B cell (primary cell): ENCODE data around the gene STRADA. TPM values are rescaled to one million over a fixed set of nuclear protein-coding genes. Genes with fewer than 3 reads are reported as not detected.

Source experiments
- ATAC-seq: fragments of 200-7000 bp; cut with Tn5 transposase; one replicate; pipeline ENCODE4 v1.10.0; 2021; ENCODE audit warnings: low read depth, mild to moderate bottlenecking, moderate number of reproducible peaks, moderate library complexity
- CTCF ChIA-PET: fragments of 350-600 bp; sonication (Branson Sonifier 250); formaldehyde crosslinking; loops from one replicate; lab custom pipeline; 2021; ENCODE audit warnings: antibody characterized with exemption, inconsistent platforms; lab: Charles Lee
- POLR2A ChIA-PET: fragments of 350-600 bp; sonication (Branson Sonifier 250); formaldehyde crosslinking; loops from one replicate; lab custom pipeline; 2021; ENCODE audit warnings: antibody characterized with exemption; lab: Charles Lee
- DNase-seq: peaks from one replicate; pipeline ENCODE4 v3.0.0; 2013
- H2AFZ ChIP-seq: 2 replicates; pipeline ENCODE4 v1.6.1; 2012; ENCODE audit warnings: mild to moderate bottlenecking, low read depth, low read length; ENCODE audit not compliant: insufficient read depth, poor library complexity, severe bottlenecking
- H3K27ac ChIP-seq, 2 donors: 1 replicate in 1 of 2; 2 replicates in 1 of 2; pipeline ENCODE4 v1.5.1; 2012 to 2013; ENCODE audit warnings: low read length in 2 of 2, mild to moderate bottlenecking in 2 of 2, moderate library complexity in 1 of 2
- H3K27me3 ChIP-seq, 4 experiments: fragments of 200-600 bp in 1 of 4; sonication (generic) in 1 of 4; replicated peaks in 1 of 4; 1 replicate in 2 of 4; 2 replicates in 2 of 4; pipeline versions ENCODE4 v1.6.1 to v1.7.0; 2013 to 2016; ENCODE audit warnings: low read length in 3 of 4, mild to moderate bottlenecking in 2 of 4, mixed read lengths in 1 of 4, moderate library complexity in 1 of 4; ENCODE audit not compliant: insufficient read depth in 4 of 4, control insufficient read depth in 3 of 4; ENCODE audit errors: control extremely low read depth in 1 of 4
- H3K36me3 ChIP-seq, 2 experiments: replicated peaks in 1 of 2; 1 replicate in 1 of 2; 2 replicates in 1 of 2; pipeline versions ENCODE4 v1.6.1 to v1.7.1; 2013; ENCODE audit warnings: low read length in 1 of 2; ENCODE audit not compliant: insufficient read depth in 2 of 2, control insufficient read depth in 1 of 2; ENCODE audit errors: control extremely low read depth in 1 of 2, extremely low read depth in 1 of 2
- H3K4me1 ChIP-seq, 2 donors: fragments of 200-600 bp in 1 of 2; sonication (generic) in 1 of 2; 1 replicate in 1 of 2; 2 replicates in 1 of 2; pipeline versions ENCODE4 v1.5.1 to v1.6.1; 2013 to 2017; ENCODE audit warnings: low read length in 2 of 2; ENCODE audit not compliant: control insufficient read depth in 2 of 2, insufficient read depth in 2 of 2
- H3K4me2 ChIP-seq: replicated peaks from 2 replicates; pipeline ENCODE3; 2012; ENCODE audit warnings: mild to moderate bottlenecking, low read depth, low read length; ENCODE audit not compliant: poor library complexity, severe bottlenecking
- H3K4me3 ChIP-seq, 5 experiments: fragments of 200-600 bp in 1 of 5; sonication (generic) in 1 of 5; 1 replicate in 3 of 5; 2 replicates in 2 of 5; pipeline versions ENCODE4 v1.5.1 to v1.7.0; 2011 to 2016; ENCODE audit warnings: low read length in 4 of 5, mild to moderate bottlenecking in 4 of 5, low read depth in 2 of 5, control low read depth in 1 of 5, moderate library complexity in 1 of 5; ENCODE audit not compliant: insufficient read depth in 1 of 5; ENCODE audit errors: control extremely low read depth in 1 of 5, extremely low read depth in 1 of 5
- H3K79me2 ChIP-seq: fragments of 200-600 bp; sonication (generic); one replicate; pipeline ENCODE4 v1.6.0; 2016; ENCODE audit warnings: low read length; ENCODE audit not compliant: control insufficient read depth, insufficient read depth
- H3K9ac ChIP-seq: fragments of 200-600 bp; sonication (generic); 2 replicates; pipeline ENCODE4 v1.6.1; 2017; ENCODE audit warnings: mild to moderate bottlenecking, low read length, moderate library complexity
- H3K9me3 ChIP-seq, 3 donors: one replicate each; pipeline versions ENCODE4 v1.6.1 to v1.7.1; 2013; ENCODE audit warnings: low read length in 2 of 3; ENCODE audit not compliant: control insufficient read depth in 2 of 3, insufficient read depth in 1 of 3; ENCODE audit errors: control extremely low read depth in 1 of 3
- H4K20me1 ChIP-seq: 2 replicates; pipeline ENCODE4 v1.6.0; 2012; ENCODE audit warnings: mild to moderate bottlenecking, low read length; ENCODE audit not compliant: insufficient read depth, control insufficient read depth, poor library complexity, severe bottlenecking
- H3K27ac Mint-ChIP-seq: one replicate; pipeline ENCODE4 v1.8.0; 2021; ENCODE audit warnings: mixed read lengths
- H3K27me3 Mint-ChIP-seq: one replicate; pipeline ENCODE4 v1.8.0; 2021; ENCODE audit warnings: mixed read lengths
- H3K4me1 Mint-ChIP-seq: one replicate; pipeline ENCODE4 v1.8.0; 2021; ENCODE audit warnings: mixed read lengths
- H3K4me3 Mint-ChIP-seq: one replicate; pipeline ENCODE4 v1.8.0; 2021; ENCODE audit warnings: mixed read lengths
- H3K9me3 Mint-ChIP-seq: one replicate; pipeline ENCODE4 v1.8.0; 2022; ENCODE audit warnings: mixed read lengths; ENCODE audit not compliant: insufficient read depth
- CTCF ChIP-seq: fragments of 200-600 bp; IDR thresholded peaks from one replicate; pipeline ENCODE4 v1.8.0; 2022; ENCODE audit warnings: antibody characterized with exemption, mild to moderate bottlenecking
- EZH2 ChIP-seq: IDR thresholded peaks from 2 replicates; pipeline ENCODE4 v1.6.1; 2012; ENCODE audit warnings: borderline replicate concordance, low read depth, mild to moderate bottlenecking, moderate library complexity, low read length; ENCODE audit not compliant: insufficient read depth, poor library complexity, severe bottlenecking
- WGBS: methylation state at CpG from one replicate; pipeline ENCODE4 v1.1.5; 2013; ENCODE audit warnings: missing lambda C conversion rate; ENCODE audit not compliant: insufficient coverage; 5-methylcytosine and 5-hydroxymethylcytosine counted together
- intact Hi-C: fragments of 100-400 bp; cut with micrococcal nuclease; formaldehyde crosslinking; loops from one replicate; pipeline ENCODE4 v1.10.0; 2022
- polyA plus RNA-seq: library from polyadenylated mRNA; depleted of rRNA; stranded (reverse); fragments of >200 nt; gene quantifications from 2 replicates; pipeline ENCODE4 v1.2.3, GENCODE V29; 2012
- total RNA-seq, 2 donors: library from RNA; stranded (reverse); fragments of 120-200 nt in 1 of 2; gene quantifications; 1 replicate in 1 of 2; 2 replicates in 1 of 2; pipeline versions ENCODE4 v1.2.3 to v1.2.4, GENCODE V29; 2013 to 2022

STRADA gene
- total and polyA plus RNA-seq, 2 donors (not counting 1 experiment from before 2014, with no cell fraction given) = 48.1 to 93.2 TPM

- peak overlapping the region; percentile 37 for H3K27ac Mint-ChIP-seq
- TF ChIP-seq CTCF (no peak), EZH2 (no peak)
- H3K27me3 ChIP-seq = no peaks in the 10 kb centered on the region
- H3K4me3 ChIP-seq = no peak overlapping the region
- H3K4me1 Mint-ChIP-seq = peaks cover 44% of the 10 kb centered on the region
- ATAC-seq (no peak), DNase-seq (no peak)
- 95% methylated on average over 10 of the region's 11 CpGs for WGBS
- peaks cover 1 to 72% of the 10 kb centered on the region in 2 experiments for H3K36me3 ChIP-seq
- H3K4me1 ChIP-seq = peaks cover 34 to 42% of the 10 kb centered on the region in 2 donors
- intact Hi-C loops = no loop called here
- H4K20me1 ChIP-seq = peaks cover 32% of the 10 kb centered on the region
- no peak overlapping the region for H3K4me3 Mint-ChIP-seq
- H3K79me2 ChIP-seq = peaks cover 19% of the 10 kb centered on the region
- peak overlapping the region in 1 of 2 donors; percentile 14 for H3K27ac ChIP-seq
- H2AFZ ChIP-seq = no peak overlapping the region
- no peaks in the 10 kb centered on the region for H3K9me3 Mint-ChIP-seq
- ChIA-PET CTCF (interaction anchor here (3.3 kb wide), 1 partner anchor 18 kb away, joined by 46 read pairs; no protein-coding TSS in a partner anchor), POLR2A (interaction anchor here (1.1 kb wide), 1 partner anchor 9 kb away, joined by 3 read pairs; no protein-coding TSS in a partner anchor)
- H3K4me2 ChIP-seq = no peak overlapping the region
- no peaks in the 10 kb centered on the region for H3K9me3 ChIP-seq
- H3K9ac ChIP-seq = no peak overlapping the region
- H3K27me3 Mint-ChIP-seq = no peaks in the 10 kb centered on the region
These were observed 49.3 kb downstream of the STRADA start for GRCh38 chr17:63692195-63692816.

- H3K27me3 Mint-ChIP-seq = no peaks in the 10 kb centered on the region
- H3K27ac Mint-ChIP-seq = no peak overlapping the region
- Histone ChIP-seq H3K4me2 (no peak overlapping the region), H3K9ac (no peak overlapping the region), H3K9me3 (no peaks in the 10 kb centered on the region), H3K27me3 (no peaks in the 10 kb centered on the region), H3K4me1 (peaks cover 6 to 14% of the 10 kb centered on the region in 2 donors), H3K27ac (no peak overlapping the region), H3K79me2 (peaks cover 10% of the 10 kb centered on the region), H2AFZ (no peak overlapping the region), H3K4me3 (no peak overlapping the region), H3K36me3 (peaks cover 1 to 73% of the 10 kb centered on the region in 2 experiments), H4K20me1 (peaks cover 4% of the 10 kb centered on the region)
- ChIA-PET CTCF (interaction anchor here (1.2 kb wide), 1 partner anchor 43 kb away, joined by 3 read pairs; no protein-coding TSS in a partner anchor), POLR2A (no interaction called here)
- TF ChIP-seq EZH2 (no peak), CTCF (no peak)
- H3K4me3 Mint-ChIP-seq = no peak overlapping the region
- H3K4me1 Mint-ChIP-seq = peaks cover 16% of the 10 kb centered on the region
- no peaks in the 10 kb centered on the region for H3K9me3 Mint-ChIP-seq
- no peak for ATAC-seq
- intact Hi-C loops = no loop called here
- WGBS = 97% methylated on average over 14 of the region's 14 CpGs
- DNase-seq = no peak
These were observed 52.1 kb downstream of the STRADA start for GRCh38 chr17:63689479-63689878.
